Panc1 (cell line): ENCODE measurements around the gene ABI1.

ENCODE experiments used
- CTCF ChIP-seq: fragments of 450-650 bp; IDR thresholded peaks from 2 replicates; pipeline ENCODE4 v1.5.1; 2017; ENCODE audit warnings: mild to moderate bottlenecking
- TF ChIP-seq, protein P1 (sequence below), 2 experiments: IDR thresholded peaks; 2 replicates each; pipeline ENCODE4 v1.6.1; 2011 to 2012; ENCODE audit warnings: low read depth in 2 of 2, control low read depth in 1 of 2, low read length in 1 of 2, mild to moderate bottlenecking in 1 of 2, moderate library complexity in 1 of 2; ENCODE audit not compliant: insufficient read depth in 1 of 2

DNA sequence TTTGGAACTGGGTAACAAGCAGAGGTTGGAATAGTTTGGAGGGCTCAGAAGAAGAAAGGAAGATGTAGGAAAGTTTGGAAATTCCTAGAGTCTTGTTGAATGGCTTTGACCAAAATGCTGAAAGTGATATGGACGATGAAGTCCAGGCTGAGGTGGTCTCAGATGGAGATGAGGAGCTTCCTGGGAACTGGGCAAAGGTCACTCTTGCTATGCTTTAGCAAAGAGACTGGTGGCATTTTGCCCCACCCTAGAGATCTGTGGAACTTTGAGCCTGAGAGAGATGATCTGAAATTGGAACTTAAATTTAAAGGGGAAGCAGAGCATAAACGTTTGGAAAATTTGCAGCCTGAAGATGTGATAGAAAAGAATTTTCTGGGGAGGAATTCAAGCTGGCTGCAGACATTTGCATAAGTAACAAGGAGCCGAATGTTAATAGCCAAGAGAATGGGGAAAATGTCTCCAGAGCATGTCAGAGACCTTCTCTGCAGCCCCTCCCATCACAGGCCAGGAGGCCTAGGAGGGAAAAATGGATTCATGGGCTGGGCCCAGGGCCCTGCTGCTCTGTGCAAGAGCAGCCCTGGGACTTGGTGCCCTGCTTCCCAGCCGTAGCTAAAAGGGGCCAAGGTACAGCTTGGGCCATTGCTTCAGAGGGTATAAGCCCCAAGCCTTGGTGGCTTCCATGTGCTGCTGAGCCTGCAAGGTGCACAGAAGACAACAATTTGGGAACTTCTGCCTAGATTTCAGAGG lies 159.7 kb downstream of the ABI1 start:
- no peak for TF ChIP-seq CTCF
- TF ChIP-seq, protein P1, sequence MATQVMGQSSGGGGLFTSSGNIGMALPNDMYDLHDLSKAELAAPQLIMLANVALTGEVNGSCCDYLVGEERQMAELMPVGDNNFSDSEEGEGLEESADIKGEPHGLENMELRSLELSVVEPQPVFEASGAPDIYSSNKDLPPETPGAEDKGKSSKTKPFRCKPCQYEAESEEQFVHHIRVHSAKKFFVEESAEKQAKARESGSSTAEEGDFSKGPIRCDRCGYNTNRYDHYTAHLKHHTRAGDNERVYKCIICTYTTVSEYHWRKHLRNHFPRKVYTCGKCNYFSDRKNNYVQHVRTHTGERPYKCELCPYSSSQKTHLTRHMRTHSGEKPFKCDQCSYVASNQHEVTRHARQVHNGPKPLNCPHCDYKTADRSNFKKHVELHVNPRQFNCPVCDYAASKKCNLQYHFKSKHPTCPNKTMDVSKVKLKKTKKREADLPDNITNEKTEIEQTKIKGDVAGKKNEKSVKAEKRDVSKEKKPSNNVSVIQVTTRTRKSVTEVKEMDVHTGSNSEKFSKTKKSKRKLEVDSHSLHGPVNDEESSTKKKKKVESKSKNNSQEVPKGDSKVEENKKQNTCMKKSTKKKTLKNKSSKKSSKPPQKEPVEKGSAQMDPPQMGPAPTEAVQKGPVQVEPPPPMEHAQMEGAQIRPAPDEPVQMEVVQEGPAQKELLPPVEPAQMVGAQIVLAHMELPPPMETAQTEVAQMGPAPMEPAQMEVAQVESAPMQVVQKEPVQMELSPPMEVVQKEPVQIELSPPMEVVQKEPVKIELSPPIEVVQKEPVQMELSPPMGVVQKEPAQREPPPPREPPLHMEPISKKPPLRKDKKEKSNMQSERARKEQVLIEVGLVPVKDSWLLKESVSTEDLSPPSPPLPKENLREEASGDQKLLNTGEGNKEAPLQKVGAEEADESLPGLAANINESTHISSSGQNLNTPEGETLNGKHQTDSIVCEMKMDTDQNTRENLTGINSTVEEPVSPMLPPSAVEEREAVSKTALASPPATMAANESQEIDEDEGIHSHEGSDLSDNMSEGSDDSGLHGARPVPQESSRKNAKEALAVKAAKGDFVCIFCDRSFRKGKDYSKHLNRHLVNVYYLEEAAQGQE (IDR thresholded peaks at IDR 0.05; ENCODE audit: insufficient read depth in 1 of 2, low read depth in 2 of 2, low read length in 1 of 2), result no peak
